Urinary bladder (tissue), 4 donors: ENCODE measurements around the gene NKTR. TPM values are rescaled to one million over a fixed set of nuclear protein-coding genes. Genes with fewer than 3 reads are reported as not detected.

Experiments
- DNase-seq: peaks from one replicate; pipeline ENCODE4 v3.0.0-alpha.2; 2015; ENCODE audit errors: extremely low spot score
- H3K27ac ChIP-seq: one replicate; pipeline ENCODE4 v1.5.1; 2013; ENCODE audit warnings: low read depth, mild to moderate bottlenecking, moderate library complexity
- H3K36me3 ChIP-seq: one replicate; pipeline ENCODE4 v1.6.1; 2013; ENCODE audit warnings: mild to moderate bottlenecking, moderate library complexity; ENCODE audit not compliant: insufficient read depth
- H3K4me1 ChIP-seq: one replicate; pipeline ENCODE4 v1.6.1; 2013; ENCODE audit warnings: mild to moderate bottlenecking, moderate library complexity; ENCODE audit not compliant: insufficient read depth
- H3K4me3 ChIP-seq: one replicate; pipeline ENCODE4 v1.5.1; 2013; ENCODE audit warnings: low read depth, low read length
- WGBS: extraction: QIAGEN DNeasy Blood & Tissue Kit; methylation state at CpG from one replicate; pipeline ENCODE4 v1.1.7; 2013; 5-methylcytosine and 5-hydroxymethylcytosine counted together
- polyA plus RNA-seq: library from polyadenylated mRNA; stranded (reverse); fragments of 200-250 nt; gene quantifications from one replicate; pipeline ENCODE4 v1.2.3, GENCODE V29; 2013
- total RNA-seq: library from RNA; depleted of rRNA; stranded (reverse); fragments of >200 nt; gene quantifications from one replicate; pipeline ENCODE4 v1.2.3, GENCODE V29; 2014
- donor health status: healthy with polysubstance abuse.
- donor health status: healthy.

NKTR gene
- total and polyA plus RNA-seq, 2 donors, result 19.9 to 367 TPM

DNA sequence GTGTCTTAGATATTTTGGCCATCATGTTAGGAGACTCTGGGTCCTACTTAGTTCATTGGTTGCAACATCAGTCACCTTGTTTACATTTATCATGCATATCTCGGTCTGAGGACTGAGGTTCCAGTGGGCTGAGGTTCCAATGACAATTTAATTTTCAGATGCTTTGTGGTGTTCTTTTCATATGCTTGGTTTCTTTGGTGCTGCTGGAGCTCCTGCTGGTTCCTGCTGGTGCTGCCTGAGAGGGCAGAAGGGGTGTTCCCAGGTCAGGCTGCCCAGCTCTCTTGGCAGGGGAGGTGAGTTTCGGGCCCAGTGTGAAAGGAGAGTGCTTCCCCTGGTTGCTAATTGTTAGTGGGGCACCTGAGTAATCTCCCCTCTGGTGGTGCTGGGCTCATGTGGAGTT is 78.0 kb downstream of the NKTR start:
- H3K27ac ChIP-seq, result no peak overlapping the region
- no peaks in the 10 kb centered on the region for H3K36me3 ChIP-seq
- WGBS, result 69% methylated on average over 2 of the region's 2 CpGs
- H3K4me1 ChIP-seq, result no peaks in the 10 kb centered on the region
- H3K4me3 ChIP-seq, result no peak overlapping the region
- no peak for DNase-seq

DNA sequence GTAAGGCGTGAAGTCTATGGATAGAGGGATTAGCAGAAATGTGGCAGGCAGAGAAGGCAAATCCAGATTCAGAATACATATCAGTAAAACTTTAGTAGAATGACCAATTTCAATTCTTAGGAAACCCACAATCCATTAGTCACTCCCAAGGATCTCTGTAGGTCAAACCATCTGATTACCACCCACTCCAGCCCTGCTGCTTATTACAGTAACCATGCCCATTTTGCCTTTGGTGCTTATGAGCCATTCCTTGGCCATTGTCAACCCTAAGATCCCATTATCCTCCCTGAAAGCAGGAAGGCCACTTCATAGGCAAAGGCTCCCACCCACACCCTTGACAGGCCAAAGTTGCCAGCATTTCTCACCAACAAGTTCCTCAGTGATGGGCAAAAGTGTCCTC is 79.8 kb downstream of the NKTR start:
- Histone ChIP-seq H3K4me3 (no peak overlapping the region), H3K4me1 (no peaks in the 10 kb centered on the region), H3K36me3 (no peaks in the 10 kb centered on the region), H3K27ac (no peak overlapping the region)
- 90% methylated on average over 1 of the region's 1 CpG for WGBS
- no peak for DNase-seq

DNA sequence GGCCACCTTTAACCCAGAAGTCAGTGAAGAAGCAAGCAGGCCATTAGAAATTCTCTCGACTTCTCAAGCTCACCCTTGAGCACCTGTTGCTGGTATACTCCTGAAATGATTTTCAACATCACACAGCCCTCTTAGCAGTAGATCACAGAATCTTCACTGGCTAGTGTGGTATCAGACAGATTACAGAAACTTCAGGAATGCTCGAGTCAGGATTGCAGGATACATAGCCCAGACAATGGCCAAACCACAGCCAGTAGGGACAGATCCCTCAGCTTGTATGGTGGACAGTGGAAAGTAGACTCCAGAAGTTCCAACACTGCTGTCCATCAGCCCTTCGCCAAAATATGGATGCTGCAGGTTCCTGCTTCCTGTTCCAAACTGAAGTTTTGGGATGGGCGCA is 80.3 kb downstream of the NKTR start:
- no peak for DNase-seq
- Histone ChIP-seq H3K4me3 (no peak overlapping the region), H3K27ac (no peak overlapping the region), H3K36me3 (no peaks in the 10 kb centered on the region), H3K4me1 (no peaks in the 10 kb centered on the region)
- 83% methylated on average over 4 of the region's 4 CpGs for WGBS

DNA sequence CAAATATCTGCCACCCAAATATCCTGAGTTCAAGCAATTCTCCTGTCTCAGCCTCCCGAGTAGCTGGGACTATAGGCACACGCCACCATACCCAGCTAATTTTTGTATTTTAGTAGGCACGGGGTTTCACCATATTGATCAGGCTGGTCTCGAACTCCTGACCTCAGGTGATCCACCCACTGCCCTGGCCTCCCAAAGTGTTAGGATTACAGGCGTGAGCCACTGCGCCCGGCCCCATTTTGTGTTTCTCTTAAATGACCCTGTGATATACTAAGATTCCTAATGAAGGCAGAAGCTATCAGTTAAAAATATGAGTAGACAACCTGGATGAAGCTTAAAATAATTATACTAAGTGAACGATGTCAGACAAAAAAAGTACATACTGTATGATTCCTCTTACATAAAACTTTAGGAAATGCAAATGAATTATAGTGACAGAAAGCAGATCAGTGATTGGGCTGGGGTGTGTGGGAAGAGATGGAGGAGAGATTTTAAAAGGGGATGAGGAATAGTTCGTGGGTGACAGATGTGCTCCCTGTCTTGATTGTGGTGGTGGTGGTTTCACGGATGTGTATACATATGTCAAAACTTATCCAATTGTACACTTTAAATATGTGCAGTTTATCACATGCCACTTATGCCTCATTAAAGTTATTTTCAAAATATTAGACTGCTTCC is 81.0 kb downstream of the NKTR start:
- H3K4me1 ChIP-seq, result no peaks in the 10 kb centered on the region
- WGBS, result 84% methylated on average over 10 of the region's 10 CpGs
- no peak overlapping the region for H3K4me3 ChIP-seq
- DNase-seq, result no peak
- H3K27ac ChIP-seq, result no peak overlapping the region
- H3K36me3 ChIP-seq, result no peaks in the 10 kb centered on the region

DNA sequence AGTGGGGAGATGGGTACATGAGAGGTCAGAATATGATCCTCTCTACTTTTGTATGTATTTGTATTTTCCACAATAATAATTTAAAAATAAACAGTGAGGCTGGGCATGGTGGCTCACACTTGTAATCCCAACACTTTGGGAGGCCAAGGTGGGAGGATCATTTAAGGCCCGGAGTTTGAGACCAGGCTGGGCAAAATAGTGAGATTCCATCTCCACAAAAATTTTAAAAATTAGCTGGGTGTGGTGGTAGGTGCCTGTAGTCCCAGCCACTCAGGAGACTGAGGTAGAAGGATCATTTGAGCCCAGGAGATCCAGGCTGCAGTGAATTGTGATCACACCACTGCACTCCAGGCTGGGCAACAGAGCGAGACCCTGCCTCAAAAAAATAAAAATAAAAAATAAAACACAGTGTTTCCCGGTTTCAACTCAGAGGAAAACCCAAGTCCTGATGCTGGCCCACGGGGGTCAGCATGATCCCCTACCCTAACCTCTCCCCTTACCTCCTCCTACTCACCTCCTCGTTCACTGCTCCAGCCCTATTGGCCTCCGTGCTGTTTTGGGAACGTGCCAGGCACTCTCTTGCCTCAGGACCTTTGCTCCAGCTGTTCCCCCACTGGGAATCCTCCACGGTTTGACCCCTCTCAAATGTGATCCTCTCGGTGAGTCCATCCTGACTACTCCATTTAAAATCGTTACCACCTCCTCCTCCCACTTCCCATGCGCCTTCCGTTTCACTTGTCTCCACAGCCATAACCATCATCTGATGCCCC is 82.0 kb downstream of the NKTR start:
- 78% methylated on average over 12 of the region's 12 CpGs for WGBS
- Histone ChIP-seq H3K4me1 (no peaks in the 10 kb centered on the region), H3K4me3 (no peak overlapping the region), H3K36me3 (no peaks in the 10 kb centered on the region), H3K27ac (no peak overlapping the region)
- DNase-seq, result no peak

DNA sequence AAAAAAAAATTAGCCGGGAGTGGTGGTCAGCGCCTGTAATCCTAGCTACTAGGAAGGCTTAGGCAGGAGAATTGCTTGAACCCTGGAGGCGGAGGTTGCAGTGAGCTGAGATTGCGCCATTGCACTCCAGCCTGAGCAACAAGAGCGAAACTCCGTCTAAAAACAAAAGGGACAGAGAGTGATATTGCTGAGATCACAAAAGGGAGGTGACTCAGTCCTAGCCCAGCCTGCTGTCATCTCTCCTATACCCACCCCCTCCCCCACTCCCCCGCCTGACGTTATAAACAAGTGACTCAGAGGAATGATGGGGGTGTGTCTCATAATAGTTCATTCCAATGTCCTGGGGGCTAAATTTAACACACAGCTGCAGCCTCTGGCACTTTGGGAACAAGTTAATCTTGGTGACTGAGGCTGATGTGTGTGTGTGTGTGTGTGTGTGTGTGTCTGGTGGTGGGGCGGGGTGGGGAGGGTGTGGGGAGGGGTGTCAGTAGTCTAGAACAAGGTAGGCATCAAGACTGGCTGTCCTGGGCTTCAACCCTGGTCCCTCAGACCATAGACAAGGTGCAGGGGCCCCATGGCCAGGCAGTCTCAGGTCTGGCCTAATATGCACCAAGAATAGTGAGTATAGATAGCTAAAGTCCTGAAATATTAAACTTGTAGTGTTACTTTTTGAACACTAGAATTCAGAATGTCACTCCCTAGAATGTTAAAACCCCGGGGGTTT is 83.6 kb downstream of the NKTR start:
- WGBS, result 45% methylated on average over 10 of the region's 10 CpGs
- H3K27ac ChIP-seq, result no peak overlapping the region
- no peak overlapping the region for H3K4me3 ChIP-seq
- no peaks in the 10 kb centered on the region for H3K36me3 ChIP-seq
- no peaks in the 10 kb centered on the region for H3K4me1 ChIP-seq
- peak; percentile 25 for DNase-seq

DNA sequence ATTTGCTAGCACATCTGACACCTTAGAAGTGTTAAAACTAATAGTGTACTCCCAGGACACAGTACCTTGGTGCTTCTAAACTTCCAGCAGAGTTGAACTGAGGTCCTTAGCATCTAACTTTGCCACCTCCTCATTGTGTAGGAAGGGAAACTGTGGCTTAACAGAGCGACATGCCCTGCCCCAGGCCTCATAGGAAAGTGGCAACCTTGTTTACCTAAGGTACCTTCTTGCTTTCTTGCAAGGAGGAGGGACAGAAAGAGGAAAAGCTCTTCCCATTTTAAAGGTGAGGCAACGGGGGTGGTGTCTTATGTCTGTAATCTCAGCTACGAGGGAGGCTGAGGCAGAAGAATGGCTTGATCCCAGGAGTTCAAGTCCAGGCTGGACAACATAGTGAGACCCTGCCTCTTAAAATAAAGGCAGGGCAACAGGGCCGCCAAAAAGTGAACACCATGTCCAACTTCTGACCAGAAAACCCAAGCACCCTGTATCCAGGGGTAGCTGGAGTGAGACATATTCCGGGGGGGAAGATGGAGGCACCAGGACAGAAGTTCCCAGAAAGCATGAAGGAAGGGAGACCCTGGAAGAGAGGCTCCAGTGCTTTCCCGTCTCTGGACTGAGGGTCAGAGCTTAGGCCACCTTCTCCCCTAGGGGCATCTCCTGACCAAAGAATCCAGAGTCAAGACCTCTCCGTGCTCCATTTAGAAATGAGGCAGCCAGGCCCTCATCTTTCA is 84.3 kb downstream of the NKTR start:
- no peak for DNase-seq
- Histone ChIP-seq H3K36me3 (no peaks in the 10 kb centered on the region), H3K4me1 (no peaks in the 10 kb centered on the region), H3K27ac (no peak overlapping the region), H3K4me3 (no peak overlapping the region)
- 91% methylated on average over 7 of the region's 7 CpGs for WGBS

DNA sequence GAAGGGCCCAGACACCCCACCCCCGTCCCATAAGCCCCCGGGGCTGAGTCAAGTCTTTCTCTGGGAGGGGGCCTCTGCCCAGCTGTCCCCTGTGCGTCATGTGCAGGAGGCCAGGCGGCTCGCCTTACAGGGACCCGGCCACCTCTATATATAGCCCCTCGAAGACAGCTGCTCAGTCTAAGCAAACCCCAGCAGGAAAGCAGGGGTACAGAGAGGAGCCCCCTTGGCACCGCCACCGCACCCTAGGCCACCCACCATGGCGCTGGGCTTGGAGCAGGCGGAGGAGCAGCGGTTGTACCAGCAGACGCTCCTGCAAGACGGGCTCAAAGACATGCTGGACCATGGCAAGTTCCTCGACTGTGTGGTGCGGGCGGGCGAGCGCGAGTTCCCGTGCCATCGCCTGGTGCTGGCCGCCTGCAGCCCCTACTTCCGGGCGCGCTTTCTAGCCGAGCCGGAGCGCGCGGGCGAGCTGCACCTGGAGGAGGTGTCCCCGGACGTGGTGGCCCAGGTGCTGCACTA is 84.9 kb downstream of the NKTR start, which contains the start of gene KLHL40:
TSS of gene KLHL40 (plus strand) at position 175 of the 519 bp plus-strand sequence. CDS start at position 257, 82 bp downstream.
- no peaks in the 10 kb centered on the region for H3K4me1 ChIP-seq
- no peak for DNase-seq
- no peak within 1 kb of the TSS for H3K4me3 ChIP-seq
- WGBS, result 59% methylated on average over 34 of the region's 34 CpGs
- no peaks in the 10 kb centered on the region for H3K36me3 ChIP-seq
- H3K27ac ChIP-seq, result no peak within 1 kb of the TSS

DNA sequence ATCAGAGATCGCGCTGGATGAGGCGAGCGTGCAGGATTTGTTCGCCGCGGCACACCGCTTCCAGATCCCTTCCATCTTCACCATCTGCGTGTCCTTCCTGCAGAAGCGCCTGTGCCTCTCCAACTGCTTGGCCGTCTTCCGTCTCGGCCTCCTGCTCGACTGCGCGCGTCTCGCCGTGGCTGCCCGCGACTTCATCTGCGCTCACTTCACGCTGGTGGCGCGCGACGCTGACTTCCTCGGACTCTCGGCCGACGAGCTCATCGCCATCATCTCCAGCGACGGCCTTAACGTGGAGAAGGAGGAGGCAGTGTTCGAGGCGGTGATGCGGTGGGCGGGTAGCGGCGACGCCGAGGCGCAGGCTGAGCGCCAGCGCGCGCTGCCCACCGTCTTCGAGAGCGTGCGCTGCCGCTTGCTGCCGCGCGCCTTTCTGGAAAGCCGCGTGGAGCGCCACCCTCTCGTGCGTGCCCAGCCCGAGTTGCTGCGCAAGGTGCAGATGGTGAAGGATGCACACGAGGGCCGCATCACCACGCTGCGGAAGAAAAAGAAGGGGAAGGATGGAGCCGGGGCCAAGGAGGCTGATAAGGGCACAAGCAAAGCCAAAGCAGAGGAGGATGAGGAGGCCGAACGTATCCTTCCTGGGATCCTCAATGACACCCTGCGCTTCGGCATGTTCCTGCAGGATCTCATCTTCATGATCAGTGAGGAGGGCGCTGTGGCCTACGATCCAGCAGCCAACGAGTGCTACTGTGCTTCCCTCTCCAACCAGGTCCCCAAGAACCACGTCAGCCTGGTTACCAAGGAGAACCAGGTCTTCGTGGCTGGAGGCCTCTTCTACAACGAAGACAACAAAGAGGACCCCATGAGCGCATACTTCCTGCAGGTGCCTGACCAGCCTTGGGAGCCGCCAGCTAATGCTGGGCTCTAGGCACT is 85.7 kb downstream of the NKTR start:
- no peak overlapping the region for H3K27ac ChIP-seq

DNA sequence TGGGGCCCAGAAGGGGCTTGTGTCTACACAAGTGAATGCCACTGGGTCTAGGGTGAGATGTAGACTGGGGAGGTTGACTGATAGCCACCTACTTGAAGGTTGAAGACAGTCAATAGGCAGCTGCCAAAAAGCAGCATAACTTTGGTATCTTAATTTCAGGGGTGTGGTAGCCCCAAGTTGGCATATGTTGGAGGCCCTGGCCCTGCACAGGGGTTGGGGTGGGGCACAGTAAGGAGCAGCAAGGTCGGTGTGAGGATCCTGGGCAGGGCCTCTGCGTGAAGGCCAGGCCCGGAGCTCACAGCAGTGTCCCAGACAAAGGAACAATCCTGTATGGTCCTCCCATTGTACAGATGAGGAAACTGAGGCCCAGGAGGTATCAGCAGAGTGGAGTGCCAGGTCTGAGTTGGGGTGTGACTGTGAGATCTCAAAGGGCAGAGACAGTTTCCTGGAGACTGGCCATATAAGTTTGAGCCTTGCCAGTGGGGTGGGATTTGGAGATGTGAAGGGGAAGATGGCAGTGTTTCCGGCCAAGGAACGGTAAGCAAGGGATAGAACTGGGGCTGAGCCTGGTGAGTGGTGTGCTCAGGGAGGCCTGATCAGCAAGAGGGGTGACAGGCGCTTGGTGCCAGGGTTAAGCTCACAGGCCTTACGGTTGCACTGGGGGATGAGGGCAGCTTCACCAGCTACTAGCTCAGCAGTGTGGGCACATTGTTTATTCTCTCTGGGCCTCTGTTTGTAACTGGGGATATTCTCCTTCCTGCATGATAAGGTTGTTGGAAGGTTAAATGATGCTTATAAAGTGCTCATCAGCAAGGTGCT is 86.6 kb downstream of the NKTR start:
- Histone ChIP-seq H3K4me3 (no peak overlapping the region), H3K27ac (no peak overlapping the region), H3K36me3 (no peaks in the 10 kb centered on the region), H3K4me1 (no peaks in the 10 kb centered on the region)
- 88% methylated on average over 7 of the region's 7 CpGs for WGBS
- no peak for DNase-seq

More for the DNA sequence above, 85.7 kb downstream of the NKTR start:
- H3K4me1 ChIP-seq, result no peaks in the 10 kb centered on the region
- DNase-seq, result no peak
- H3K36me3 ChIP-seq, result no peaks in the 10 kb centered on the region
- no peak overlapping the region for H3K4me3 ChIP-seq
- 44% methylated on average over 80 of the region's 80 CpGs for WGBS

DNA sequence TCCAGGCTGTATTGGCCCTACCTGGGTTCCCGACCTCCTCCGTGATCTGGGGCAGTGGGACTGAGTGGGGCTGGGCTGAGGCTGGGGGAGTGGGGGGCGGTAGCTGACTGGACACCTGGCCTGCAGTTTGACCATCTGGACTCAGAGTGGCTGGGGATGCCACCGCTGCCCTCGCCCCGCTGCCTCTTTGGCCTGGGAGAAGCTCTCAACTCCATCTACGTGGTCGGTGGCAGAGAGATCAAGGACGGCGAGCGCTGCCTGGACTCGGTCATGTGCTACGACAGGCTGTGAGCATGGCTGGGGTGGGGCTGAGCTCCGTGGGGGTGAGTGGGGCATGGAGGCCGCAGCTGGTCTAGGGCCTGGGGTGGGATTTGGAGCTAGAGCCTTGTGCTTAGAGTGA is 87.5 kb downstream of the NKTR start:
- 90% methylated on average over 15 of the region's 15 CpGs for WGBS
- H3K27ac ChIP-seq, result no peak overlapping the region
- no peaks in the 10 kb centered on the region for H3K36me3 ChIP-seq
- DNase-seq, result no peak
- no peak overlapping the region for H3K4me3 ChIP-seq
- no peaks in the 10 kb centered on the region for H3K4me1 ChIP-seq
